HTR-8/SVneo (cell line): ENCODE measurements around the gene TPSAB1.
"Not testable (repeated sequence)": the region's sequence is repeated elsewhere in the genome, so short reads cannot be mapped to it uniquely, and the experiment has no call there.

Source experiments
- DNase-seq: peaks from one replicate; pipeline ENCODE4 v3.0.0; 2011; ENCODE audit warnings: low spot score, mixed read lengths; ENCODE audit not compliant: insufficient read length
- FAIRE-seq: peaks from 2 replicates; lab custom pipeline; 2011; peaks lifted over from hg19 to GRCh38; lab: Jason Lieb, UNC

The TPSAB1 gene

DNA sequence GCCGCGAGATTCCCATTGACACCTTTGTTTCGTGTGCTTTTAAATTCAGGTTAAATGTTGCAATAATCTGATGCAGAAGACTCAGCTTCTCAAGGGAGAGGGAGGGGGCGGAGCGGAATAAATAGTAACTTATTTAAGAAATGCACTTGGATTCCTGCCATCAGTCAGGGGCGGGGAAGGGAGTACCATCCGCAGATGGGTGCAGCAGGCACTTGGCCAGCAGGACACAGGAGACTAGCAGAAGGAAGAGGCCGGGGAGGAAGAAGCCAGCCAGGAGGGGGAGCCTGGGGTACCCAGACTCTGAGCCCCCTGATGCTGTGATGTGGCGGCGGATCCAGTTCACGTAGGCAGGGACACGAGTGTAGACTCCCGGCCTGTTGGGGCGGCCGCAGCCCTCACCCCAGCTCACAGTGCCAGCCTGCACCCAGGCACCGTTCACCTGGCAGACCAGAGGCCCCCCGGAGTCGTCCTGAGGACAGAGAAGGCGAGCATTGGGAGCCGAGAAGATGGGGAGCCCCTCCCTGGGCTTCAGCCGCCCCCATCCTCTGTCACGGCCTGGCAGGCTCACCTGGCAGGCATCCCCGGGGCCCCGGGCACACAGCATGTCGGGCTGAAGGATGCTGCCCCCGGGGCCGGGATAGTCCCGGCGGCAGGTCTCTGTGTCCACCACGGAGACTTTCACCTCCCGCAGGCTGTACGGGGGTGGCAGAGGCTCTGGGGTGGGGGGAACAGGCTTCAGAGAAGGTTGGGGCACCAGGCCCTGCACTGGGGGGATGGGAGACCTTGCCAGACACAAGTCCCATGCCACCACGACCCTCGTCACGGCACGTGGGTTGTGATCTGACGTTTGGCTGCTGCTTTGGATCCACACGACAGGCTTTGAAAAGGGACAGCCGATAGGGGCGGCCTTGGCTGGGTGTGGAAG, 18.6 kb upstream of the TPSAB1 start:
- FAIRE-seq (no peak), DNase-seq (no peak)

DNA sequence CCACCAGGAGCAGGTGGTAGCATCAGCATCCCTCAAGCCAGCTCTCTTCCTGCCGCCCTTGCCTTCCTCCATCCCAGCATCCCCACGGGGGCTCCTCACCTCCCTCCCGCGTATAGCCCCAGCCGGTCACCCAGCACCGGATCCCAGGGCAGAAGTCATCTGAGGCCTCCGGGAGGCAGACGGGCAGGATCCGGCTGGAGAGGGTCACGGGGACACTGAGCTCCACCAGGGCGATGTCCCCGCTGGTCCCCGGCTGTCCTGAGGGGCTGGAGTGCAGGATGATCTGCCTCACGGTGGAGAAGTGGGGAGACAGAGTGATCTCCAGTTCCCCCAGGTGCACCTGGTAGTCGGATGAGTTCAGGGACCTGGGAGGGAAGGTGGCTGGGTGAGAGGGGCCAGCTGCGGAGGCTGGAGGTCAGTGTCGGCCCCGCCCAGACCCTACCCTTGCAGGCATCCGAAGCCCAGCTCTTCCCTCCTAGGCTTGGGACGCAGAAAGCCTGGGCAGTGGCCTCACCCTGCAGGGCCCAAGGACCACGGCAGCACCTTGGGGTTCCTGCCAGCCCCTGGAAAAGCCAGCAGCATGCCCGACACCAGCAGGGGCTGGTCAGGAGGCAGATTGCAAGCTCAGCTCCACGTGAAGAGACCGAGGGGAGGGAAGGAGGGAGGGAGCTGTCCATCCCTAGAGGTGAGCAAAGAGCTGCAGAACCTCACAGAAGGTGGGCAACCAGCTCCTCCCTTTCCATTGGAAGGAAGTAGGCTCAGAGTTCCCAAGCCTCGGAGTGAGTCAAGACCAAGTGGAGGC, 17.8 kb upstream of the TPSAB1 start:
- no peak for DNase-seq
- FAIRE-seq: no peak

DNA sequence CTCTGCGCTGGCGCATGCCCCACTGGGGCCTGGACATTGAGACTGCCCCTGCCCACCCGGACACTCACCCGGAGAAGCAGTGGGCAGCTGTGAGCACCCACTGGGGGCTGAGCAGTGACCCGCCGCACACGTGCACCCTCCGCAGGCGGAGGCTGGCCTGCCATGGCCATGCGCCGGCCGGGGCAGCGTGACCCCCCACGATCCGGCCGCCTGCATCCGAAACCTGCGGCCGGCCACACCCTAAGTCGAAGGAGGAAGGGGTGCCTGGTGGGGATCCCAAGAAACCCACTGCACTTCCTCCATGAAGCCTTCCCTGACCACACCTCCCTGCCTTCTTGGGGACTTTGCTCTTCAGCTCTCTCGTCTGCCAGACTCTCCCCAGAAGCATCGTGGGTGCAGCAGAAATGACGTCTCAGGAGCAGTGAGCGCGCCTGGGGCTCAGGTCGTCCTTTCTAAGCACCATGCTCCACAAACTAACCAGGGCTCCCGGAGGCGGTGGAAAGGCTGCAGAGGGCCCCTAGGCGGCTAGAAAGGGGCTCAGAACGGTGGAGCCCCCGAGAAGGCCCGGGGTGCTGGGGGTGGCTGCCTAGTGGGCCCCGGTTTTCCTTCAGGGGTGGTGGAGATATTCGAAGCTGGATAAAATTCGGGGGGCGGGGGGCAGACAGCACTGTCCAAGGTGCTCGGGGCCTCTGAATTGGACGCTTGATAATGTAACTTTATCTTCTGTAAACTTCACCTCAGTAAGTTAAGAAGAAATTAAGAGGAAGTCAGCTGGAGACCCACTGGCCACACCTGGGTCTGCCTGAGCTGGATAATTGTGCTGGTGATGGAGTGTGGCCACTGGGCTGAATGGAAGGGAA, 16.9 kb upstream of the TPSAB1 start:
- no peak for DNase-seq
- no peak for FAIRE-seq

DNA sequence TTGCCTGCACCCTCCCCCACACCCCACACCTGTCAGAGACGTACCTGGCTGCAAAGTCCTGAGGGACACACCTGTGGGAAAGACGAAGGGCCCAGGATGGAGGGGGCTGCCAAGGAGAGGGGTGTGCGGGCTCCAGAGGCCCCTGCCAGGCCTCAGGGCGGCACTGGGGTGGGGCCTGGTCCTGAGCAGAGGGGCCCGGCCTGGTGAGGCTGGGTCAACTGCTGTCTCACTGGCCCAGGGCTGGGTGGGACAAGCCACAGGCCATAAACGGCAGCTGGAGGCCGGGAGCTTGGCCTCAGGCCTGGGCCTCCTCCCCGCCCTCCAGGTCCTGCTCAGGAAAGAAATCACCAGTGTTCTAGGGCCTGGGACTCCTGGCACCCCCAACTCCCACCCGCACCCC, 15.9 kb upstream of the TPSAB1 start:
- DNase-seq: no peak
- FAIRE-seq: no peak

DNA sequence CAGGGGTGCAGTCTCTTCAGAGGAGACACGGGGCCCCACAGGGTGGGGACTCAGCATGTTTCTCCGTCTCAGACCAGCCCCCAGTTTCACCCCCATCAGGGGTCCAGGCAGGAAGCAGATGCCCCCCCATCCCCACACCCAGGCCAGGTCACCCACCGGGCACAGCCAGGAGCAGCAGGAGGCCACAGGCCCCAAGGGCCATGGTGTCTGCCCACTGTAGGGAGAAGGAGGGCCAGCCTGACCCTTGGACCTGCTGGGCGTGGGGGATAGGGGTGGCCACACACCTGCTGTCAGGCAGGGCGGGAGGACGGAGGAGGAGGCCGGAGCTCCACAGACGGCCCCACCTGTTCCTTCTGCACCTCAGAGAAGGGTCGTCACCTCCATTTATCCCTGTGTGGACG, 15.5 kb upstream of the TPSAB1 start, which contains the start of gene TPSG1:
TSS of gene TPSG1 (minus strand) at position 218 of the 401 bp plus-strand sequence. CDS start at position 202, 16 bp downstream.
- FAIRE-seq: no peak
- DNase-seq: no peak

DNA sequence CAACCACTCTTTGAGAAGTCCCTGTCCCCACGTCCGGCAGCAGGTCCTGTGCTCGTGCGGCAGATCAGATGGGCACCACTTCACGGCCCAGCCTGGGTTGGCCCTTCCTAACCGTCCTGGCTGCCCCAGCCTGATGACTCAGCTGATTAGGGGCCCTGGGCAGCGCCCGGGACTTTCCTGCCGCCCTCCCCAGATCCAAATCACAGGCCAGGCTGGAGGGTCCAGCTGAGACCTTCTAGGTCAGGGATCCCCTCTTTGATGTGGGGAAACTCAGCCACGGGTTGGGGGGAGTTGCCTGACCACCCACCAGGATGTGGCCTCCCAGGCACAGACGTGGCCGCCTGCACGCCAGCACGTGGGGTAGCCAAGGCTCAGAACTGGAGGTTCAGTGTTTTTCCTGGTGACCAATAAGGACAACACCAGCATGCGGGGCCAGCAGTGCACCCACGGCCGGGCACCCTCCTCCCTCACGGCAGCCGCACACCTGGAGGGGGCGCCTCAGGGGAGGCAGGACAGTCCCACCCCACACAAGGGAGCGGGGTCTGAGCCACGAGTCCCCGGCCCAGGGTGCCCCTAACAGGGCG, 14.7 kb upstream of the TPSAB1 start:
- not testable (repeated sequence) for DNase-seq
- FAIRE-seq: peak; percentile 48

DNA sequence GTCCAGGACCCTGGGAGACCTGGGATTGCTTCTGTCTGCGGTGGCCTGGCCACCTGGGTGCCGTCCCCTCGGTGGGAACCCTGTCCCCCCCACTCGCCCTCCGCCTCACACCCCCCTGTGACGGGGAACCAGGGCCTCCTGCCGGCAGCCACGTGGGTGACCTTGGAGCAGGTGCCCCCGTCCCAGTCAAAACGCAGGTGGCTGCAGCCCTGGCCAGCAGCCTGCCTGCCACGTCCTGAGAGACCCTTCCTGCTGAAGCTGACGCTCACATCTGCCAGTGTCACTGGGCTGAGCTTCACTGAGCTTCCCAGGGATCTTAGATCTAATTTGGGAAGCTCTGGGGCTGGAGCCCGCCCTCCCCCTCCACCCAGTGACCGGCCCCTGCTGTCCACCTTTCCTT, 13.8 kb upstream of the TPSAB1 start:
- not testable (repeated sequence) for FAIRE-seq, DNase-seq

DNA sequence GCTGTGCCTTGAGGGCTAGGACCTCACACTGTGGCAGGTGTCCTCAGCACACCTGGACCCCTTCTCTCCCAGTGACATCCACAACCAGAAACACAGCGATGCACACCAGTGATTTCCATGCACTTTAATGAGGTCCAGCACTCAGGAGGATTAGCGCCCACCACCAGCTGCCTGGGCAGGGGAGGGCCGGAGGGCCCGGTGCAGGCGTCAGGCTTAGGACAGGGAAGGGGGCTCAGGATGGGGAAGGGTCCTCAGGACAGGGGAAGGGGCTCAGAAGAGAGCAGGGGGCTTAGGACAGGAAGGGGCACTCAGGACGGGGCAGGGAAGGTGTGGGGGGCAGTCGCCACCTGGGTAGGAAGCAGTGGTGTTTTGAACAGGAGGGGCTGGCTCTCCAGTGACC, 12.3 kb upstream of the TPSAB1 start:
- peak; percentile 98 for FAIRE-seq

DNA sequence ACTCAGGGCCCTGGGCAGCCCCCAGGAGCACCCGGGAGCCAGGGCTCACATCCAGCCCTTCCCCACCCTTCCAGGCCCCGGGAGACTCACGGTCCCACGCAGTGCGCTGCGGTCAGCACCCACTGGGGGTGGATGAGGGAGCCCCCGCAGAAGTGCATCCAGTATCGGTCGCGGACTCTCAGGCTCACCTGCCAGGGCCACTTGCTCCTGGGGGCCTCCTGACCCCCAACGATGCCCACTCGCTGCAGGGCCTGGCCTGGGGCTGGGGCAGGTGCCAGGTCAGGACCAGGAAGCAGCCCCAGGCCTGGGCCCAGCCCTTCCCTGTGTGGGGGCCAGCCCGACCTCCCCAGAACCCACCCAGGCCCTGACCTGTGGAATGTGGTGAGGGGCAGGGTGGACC, 11.0 kb upstream of the TPSAB1 start:
- not testable (repeated sequence) for DNase-seq, FAIRE-seq

More for the DNA sequence above, 12.3 kb upstream of the TPSAB1 start:
- not testable (repeated sequence) for DNase-seq

DNA sequence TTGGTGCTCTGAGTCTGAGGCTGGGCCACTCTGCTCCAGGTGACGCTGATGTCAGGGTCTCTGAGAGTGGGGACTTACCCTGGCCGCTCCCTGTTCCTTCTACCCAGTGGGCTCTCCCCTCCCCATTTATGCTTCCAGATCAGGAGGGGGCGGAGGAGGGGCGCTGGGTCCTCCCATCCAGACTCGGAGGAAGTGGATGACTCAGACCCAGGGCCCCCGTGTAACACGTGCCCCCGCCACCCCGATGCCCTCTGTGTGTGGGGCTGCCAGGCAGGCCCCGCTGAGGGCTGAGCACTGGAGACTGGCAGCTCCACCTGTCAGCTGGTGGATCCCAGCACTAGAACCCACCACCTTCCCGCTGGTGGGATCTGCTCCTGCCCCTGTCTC, 10.4 kb upstream of the TPSAB1 start, which contains the start of gene TPSB2:
TSS of gene TPSB2 (minus strand) at position 101 of the 387 bp plus-strand sequence. CDS start 233 bp downstream, outside the sequence.
- DNase-seq: not testable (repeated sequence)

DNA sequence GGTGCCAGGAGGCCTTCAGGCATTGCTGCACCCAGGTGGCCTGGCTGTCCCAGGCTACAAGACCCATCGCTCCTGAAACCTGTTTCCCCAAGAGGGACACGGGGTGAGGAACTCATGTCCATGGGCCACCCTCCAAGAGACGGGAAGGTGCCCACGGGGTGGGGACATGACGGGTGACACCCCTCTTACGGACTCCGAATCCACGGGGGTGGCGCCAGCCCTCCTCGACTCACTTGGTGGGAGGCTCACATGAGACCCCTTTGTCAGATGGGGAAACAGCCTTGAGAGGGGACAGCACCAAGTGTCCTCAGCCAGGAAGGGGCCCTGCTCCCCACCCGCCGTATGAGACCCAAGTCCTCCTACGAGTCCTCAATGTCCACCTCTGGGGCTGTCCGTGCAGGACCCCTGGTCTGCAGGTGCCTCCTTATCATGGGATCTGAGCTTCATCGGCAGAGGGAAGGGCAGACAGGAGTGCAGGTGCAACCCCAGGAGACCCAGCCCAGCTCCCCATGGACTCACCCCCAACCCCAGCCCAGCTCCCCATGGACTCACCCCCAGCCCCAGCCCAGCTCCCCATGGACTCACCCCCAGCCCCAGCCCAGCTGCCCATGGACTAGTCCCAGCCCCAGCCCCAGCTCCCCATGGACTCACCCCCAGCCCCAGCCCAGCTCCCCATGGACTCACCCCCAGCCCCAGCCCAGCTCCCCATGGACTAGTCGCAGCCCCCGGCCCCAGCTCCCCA, 9.9 kb upstream of the TPSAB1 start:
- not testable (repeated sequence) for FAIRE-seq, DNase-seq

More for the DNA sequence above, 10.4 kb upstream of the TPSAB1 start, which contains the start of gene TPSB2:
- FAIRE-seq: not testable (repeated sequence)

DNA sequence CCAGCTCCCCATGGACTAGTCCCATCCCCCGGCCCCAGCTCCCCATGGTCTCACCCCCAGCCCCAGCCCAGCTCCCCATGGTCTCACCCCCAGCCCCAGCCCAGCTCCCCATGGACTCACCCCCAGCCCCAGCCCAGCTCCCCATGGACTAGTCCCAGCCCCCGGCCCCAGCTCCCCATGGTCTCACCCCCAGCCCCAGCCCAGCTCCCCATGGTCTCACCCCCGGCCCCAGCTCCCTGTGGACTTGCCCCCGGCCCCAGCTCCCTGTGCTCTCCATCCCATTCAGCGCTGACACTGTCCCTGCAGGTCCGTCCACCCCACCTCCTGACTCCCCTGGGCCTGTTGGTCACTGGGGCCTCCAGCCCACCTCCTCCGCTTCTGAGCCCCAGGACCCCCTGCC, 9.2 kb upstream of the TPSAB1 start:
- FAIRE-seq: not testable (repeated sequence)

DNA sequence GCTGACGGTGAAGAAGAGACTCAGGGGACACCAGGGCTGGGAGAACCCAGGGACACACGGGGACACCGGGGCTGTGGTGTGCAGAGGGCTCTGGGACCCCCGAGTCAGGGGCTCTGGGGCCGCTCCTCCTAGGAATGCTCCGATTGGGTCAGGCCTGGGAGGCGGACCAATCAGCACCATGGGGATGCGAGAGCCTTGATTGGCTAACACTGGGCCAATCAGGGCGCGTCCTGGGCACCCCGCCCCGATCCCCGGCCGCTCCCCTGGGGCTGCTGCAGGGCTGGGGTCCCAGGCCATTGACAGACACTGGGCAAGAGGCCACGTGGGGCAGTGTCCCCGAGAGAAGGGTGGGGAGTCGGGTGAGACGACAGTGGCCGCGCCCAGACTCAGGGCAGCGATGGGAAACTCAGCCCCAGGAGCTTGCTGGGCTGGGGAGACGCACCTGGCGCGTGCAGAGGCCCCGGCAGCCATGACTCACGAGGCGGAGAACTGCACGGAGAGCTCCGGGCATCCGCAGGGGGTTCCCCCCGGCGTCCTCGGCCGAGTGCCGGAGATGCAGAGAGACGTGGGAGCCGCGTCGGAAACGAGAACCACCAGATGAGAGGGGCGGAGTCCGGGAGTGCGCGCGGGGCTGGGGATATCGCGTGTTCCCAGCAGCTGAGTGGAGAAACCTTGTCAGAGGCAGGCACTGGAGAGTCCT, 8.3 kb upstream of the TPSAB1 start:
- FAIRE-seq, DNase-seq: not testable (repeated sequence)

More for the DNA sequence above, 9.2 kb upstream of the TPSAB1 start:
- not testable (repeated sequence) for DNase-seq

DNA sequence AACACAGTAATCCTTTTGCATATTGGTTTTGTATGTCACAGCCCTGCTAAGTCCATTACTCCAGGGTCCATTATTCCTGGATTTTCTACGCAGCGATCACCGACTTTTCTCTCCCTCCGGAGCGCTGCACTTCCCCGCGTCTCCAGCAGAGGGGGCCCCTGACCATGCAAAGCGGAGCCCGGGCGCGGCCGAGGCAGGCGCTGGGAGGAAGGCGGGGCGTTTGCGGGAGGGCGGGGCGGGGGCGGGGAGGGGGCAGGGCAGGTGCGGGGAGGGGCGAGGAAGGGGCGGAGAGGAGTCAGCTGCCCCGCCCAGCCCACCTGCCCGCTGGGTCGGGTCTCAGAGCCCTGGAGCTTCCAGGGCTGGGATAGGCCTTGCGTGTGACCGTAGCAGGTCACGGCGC, 3.8 kb upstream of the TPSAB1 start:
- FAIRE-seq: peak; percentile 89
- not testable (repeated sequence) for DNase-seq

DNA sequence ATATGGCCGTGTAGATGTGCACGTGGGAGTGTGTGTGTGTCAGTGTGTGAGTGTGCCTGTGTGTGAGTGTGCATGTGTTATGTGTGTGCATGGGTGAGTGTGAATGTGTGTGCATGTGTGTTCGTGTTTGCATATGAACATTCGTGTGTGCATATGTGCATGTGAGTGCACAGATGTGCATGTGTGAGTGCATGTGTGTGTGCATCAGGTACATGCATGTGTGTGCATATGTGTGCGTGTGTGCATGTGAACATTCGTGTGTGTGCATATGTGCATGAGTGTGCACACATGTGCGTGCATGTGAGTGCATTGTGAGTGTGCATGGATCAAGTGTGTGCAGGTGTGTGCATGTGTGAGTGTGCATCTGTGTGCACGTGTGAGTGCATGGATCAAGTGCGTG, 2.5 kb upstream of the TPSAB1 start:
- FAIRE-seq: peak; percentile 76
- no peak for DNase-seq

DNA sequence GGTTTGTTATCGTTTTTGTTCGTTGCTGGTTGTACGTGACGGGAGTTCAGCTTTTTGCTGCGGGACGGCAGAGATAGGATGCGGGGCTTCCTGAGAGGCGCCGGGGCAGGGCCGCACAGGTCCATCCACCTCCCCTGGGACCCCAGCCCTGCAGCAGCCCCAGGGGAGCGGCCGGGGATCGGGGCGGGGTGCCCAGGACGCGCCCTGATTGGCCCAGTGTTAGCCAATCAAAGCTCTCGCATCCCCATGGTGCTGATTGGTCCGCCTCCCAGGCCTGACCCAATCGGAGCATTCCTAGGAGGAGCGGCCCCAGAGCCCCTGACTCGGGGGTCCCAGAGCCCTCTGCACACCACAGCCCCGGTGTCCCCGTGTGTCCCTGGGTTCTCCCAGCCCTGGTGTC, 1.6 kb upstream of the TPSAB1 start:
- DNase-seq, FAIRE-seq: not testable (repeated sequence)

DNA sequence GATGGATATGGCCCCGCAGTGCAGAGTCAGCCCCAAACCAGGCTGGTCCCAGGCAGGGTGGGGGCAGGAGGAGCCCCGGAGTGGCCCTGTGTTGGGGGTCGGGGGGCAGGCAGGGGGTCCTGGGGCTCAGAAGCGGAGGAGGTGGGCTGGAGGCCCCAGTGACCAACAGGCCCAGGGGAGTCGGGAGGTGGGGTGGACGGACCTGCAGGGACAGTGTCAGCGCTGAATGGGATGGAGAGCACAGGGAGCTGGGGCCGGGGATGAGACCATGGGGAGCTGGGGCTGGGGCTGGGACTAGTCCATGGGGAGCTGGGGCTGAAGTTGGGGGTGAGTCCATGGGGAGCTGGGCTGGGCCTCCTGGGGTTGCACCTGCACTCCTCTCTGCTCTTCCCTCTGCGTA, 930 bp upstream of the TPSAB1 start:
- FAIRE-seq, DNase-seq: not testable (repeated sequence)

DNA sequence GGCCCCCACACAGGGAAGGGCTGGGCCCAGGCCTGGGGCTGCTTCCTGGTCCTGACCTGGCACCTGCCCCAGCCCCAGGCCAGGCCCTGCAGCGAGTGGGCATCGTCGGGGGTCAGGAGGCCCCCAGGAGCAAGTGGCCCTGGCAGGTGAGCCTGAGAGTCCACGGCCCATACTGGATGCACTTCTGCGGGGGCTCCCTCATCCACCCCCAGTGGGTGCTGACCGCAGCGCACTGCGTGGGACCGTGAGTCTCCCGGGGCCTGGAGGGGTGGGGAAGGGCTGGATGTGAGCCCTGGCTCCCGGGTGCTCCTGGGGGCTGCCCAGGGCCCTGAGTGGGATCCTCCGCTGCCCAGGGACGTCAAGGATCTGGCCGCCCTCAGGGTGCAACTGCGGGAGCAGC, 576 bp downstream of the TPSAB1 start:
- DNase-seq, FAIRE-seq: not testable (repeated sequence)
